HG02884 (cell line): ENCODE measurements around the gene MMP1.
A peak's percentile ranks its signal among the peaks of the same experiment; 100 is the strongest.

Experiments used
- ATAC-seq: cut with Tn5 transposase; IDR thresholded peaks from one replicate; pipeline ENCODE4 v1.9.1; 2021; ENCODE audit warnings: mild to moderate bottlenecking, moderate library complexity; ENCODE audit not compliant: unreplicated experiment

MMP1 gene

DNA sequence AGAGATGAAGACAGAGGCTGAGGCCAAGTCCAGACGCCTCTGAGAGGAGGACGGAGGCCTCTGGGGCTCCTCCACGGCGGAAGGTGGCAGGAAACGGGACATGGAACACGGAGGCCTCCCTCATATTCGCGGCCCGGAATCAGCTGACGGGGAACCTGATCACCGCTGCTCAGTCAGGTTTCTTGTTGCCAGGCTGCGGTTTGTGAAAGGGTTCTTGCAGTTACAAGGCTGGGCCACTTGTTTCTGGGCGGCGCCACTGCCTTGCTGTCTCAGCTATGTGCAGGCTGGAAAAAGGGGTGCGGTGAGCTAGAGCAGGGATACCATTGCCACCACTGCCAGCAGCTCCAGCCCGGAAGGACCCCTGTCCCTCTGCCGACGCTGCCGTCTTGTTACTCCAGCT is 10.0 kb upstream of the MMP1 start:
- ATAC-seq: no peak

- ATAC-seq: no peak
These were observed 8.3 kb upstream of the MMP1 start for GRCh38 chr11:102806296-102806695.

DNA sequence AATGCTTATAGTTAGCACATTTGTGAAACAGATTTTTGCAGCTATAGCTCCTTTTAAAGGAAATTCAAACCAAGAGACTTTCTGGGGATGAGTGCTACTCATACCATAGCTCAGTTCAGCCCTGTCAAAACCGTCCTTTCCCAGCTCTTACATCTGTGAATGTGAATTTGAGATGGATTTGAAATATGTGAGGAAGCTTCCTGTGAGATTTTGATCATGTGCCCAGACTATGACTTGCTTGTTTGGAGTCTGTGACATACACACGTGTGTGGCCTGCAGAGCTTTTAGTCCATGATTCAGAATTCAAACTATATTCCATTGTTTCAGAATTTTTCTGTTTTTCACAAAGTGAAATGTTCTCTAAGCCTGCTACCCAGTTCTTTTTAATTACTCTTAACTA is 4.4 kb upstream of the MMP1 start:
- no peak for ATAC-seq

- no peak for ATAC-seq
These were observed 2.8 kb upstream of the MMP1 start for GRCh38 chr11:102800767-102801166.

GRCh38 chr11:102799681-102800340 is 1.9 kb upstream of the MMP1 start:
- no peak for ATAC-seq

DNA sequence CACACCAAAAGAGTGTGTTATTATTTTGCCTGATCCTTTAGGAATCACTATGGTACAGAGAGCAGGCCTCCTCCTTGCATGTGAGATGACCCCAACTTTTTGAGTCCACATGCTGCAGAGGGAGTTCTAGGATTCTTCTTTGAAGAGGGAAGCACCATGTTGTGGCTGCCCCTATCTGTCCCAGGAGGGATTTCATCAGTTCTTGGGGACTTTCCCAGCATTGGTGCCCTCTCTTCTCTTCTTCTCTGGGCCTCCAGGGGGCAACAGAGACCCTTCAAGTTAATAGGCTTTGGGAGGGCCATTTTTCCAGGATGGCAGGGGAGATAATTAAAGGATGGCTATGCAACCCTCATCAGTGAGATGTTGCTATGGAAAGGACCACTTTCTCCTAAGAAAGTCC is 3.6 kb downstream of the MMP1 start:
- ATAC-seq: peak; percentile 97

DNA sequence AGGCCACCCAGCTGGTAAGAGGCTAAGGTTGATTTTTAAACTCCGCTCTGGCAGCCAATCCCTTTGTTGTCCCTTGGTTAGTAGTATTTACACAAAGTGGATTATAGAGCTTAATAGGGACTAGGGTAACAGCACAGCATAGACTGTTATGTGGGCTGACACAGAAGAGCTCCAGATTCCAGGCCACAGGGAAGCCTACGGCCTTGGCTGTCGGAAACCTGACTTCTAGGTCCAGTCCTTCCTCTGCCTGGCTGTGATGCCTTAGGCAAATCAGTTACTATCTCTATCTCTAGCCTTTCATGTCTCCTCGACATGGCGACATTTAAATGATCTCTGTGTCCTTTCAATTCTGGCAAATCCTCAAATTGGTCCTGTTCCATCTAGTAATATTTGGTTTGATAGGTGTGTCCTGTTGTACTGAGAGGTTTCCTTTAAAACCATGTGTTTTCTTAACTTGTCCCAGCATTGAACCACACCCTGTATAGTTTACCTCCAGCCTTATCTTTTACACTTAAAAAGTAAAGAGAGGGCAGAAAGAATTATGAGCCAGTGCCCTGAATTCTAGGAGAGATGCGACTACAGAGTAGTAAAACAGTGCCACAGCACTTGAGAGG is 4.2 kb downstream of the MMP1 start:
- ATAC-seq: no peak

- ATAC-seq: no peak
These were observed 5.4 kb downstream of the MMP1 start for GRCh38 chr11:102792604-102793003.

GRCh38 chr11:102791271-102792036 is 6.5 kb downstream of the MMP1 start:
- ATAC-seq: no peak

DNA sequence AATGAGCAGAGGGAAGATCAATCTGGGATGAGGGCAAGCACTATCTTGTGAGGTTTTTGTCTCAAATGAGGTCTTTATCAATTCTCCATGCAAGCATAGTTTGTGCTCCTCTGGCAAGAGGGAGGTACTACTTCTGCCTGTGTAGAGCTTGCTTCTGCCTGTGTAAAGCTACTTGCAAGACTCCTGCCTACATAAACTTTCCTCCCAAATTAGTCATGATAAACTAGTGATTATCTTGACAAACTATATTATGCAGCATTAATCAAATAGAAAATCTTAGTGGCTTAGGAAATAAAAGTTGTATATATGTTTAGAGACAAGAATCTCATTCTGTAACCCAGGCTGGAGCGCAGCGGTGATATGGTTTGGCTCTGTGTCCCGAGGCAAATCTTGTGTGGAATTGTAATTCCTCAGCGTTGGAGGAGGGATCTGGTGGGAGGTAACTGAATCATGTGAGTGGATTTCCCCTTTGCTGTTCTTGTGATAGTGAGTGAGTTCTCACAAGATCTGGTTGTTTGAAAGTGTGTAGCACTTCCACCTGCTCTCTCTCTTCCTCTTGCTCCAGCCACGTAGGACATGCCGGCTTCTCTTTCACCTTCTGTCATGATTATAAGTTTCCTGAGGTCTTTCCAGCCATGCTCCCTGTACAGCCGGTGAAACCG is 9.5 kb downstream of the MMP1 start:
- no peak for ATAC-seq

DNA sequence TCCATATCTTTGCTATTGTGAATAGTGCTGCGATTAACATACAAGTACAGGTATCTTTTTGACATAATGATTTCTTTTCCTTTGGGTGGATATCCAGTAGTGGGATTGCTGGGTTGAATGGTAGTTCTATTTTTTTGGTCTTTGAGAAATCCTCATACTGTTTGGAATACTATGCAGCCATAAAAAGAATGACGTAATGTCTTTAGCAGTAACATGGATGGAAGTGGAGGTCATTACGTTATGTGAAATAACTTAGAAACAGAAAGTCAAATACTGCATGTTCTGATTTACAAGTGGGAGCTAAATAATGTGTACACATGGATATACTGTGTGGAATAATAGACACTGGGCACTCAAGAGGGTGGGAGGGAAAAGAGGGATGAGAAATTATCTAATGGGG is 13.6 kb downstream of the MMP1 start:
- no peak for ATAC-seq

- ATAC-seq: no peak
These were observed 14.2 kb downstream of the MMP1 start for GRCh38 chr11:102783720-102784119.

DNA sequence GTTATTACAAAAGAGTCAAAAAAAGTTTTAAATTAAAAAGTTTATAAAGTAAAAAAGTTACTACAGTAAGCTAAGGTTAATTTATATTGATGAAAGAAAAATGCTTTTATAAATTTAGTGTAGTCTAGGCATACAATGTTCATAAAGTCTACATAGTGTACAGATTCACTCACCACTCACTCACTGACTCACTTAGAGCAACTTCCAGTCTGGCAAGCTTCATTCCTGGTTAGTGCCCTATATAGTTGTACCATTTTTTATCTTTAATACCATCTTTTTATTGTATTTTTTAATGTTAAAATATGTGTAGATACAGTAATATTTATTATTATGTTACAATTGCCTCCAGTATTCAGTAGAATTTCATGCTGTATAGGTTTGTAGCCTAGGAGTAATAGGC is 14.9 kb downstream of the MMP1 start:
- ATAC-seq: no peak

DNA sequence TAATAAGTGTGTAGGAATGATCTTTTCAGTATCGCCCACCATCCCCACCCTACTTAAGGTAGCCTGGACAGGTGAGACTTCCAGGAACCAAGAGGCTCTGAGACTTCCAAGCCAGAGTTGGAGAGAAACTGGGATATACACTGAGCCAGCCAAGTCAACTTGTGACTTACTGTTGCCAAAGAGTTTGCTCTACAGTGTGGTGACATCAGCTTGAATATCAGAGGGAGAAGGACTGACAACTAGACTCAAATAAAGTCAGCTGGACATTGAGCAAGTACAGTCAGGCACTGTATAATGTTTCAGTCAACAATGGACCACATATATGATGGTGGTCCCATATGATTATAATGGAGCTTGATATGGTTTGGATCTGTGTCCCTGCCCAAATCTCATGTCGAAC is 16.3 kb downstream of the MMP1 start:
- no peak for ATAC-seq

- ATAC-seq: no peak
These were observed 17.5 kb downstream of the MMP1 start, which contains the start of gene MMP10 for GRCh38 chr11:102780491-102780918. TSS of gene MMP10 (minus strand) at chr11:102780628. CDS start at chr11:102780591, 37 bp downstream.

DNA sequence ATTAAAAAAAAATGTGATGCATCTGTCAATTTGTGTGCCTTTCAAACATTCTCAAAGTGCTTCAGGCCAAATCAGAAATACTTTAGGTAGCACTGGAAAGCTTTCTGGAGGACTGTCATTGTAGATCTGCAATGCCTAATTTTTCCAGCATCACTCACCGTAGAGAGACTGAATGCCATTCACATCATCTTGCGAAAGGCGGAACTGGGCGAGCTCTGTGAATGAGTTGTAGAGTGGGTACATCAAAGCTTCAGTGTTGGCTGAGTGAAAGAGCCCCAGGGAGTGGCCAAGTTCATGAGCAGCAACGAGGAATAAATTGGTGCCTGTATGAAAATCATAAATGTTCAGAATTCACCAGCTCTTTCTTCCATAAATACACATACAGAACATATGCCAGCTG is 21.5 kb downstream of the MMP1 start:
- no peak for ATAC-seq

- no peak for ATAC-seq
These were observed 24.6 kb downstream of the MMP1 start for GRCh38 chr11:102773386-102773785.

DNA sequence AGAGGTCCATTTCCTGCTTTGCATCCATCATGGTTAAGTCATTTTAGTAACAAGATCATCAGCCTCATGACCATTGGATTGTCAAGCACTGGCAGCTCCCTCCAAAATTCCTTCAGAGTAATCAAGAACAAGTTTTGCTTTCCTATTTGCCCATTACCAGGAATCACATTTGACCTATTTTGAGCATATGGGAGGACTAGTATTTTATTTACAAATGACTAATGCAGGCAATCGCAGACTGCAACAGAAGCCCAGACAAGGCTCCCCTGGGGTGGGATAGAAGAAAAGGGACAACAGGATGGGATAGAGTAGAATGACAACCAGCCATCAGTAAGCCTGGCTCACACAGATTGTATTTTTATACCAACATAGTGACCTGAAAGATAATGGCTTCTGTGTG is 26.6 kb downstream of the MMP1 start:
- no peak for ATAC-seq

DNA sequence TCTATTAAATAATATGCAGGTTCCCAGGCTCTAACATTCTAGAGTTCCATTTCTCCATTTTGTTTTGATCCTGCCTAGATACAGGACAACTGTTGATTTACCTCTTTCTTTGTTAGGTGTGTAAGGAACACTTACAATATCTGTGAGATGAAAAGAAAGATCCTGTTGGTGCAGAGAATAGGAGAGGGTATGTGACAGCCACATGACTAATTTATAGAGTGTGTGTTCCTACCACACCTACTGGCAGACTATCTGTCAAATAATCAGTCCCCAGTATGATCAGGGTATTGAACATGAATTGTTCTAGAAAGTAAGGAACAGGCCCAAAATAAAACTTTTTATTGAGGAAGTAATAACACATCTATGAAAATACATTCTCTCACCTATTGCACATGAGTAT is 27.8 kb downstream of the MMP1 start:
- no peak for ATAC-seq

DNA sequence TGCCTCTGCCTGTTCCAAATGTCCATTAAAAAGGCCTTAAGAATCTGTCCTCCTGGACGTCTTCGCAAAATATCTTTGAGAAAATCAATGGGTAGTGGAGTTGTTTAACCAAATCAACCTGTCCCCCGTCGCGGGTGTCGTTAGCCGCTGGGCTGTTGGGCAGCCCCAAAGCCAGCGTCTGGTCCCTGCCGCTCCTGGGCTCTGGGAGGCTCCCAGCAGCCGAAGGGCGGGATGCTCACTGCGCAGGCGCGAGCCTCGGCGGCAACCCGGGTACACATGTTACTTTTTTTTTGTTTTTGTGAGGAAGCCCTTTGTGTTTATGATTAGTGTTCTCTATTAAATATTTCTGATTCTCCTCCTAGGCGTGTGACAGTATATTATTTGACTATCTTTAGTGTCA is 30.2 kb downstream of the MMP1 start:
- ATAC-seq: no peak

DNA sequence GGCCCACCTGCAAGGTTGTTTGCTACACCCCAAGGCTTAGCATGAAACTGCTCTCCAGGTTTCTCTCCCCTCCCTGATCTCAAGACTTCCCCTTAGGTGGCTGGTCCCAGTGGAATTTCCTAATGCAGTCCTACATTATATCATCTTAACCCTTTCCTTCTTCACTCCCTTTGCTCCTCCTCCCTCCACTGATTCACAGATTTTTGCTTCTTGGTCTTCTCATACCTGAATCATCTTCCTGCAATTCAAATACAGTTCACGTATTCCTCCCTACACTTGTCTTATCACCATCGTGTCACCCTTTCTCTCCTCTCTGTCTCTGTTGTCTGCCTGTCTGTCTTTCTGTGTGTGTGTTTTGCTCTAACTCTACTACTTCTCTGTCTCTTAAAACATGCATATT is 34.5 kb downstream of the MMP1 start:
- ATAC-seq: no peak

DNA sequence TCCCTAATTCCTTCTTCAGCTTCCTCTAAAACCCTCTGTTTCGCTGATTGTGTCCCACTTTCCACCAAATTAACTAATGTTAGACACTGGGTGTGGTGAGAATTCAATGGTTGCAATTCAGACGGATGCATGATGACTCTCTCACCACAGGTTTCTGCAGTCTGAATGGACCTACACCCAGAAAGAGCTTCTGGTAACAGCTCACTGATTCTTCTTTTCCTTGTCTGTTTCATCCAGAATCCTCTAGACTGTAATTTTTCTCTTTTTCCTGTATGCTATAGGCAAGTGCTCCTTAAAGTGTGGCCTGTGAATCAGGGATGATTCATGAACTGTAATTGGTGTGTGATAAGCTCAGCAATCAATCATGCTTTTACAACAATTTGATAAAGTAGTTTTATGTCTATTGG is 35.6 kb downstream of the MMP1 start:
- ATAC-seq: no peak
